Psoas muscle (tissue), 8 donors: ENCODE results near the gene JAG1. TPM values are rescaled to one million over a fixed set of nuclear protein-coding genes. Genes with fewer than 3 reads are reported as not detected.

Experiments
- ATAC-seq, 4 donors: fragments of 200-7000 bp; cut with Tn5 transposase; one replicate each; pipeline ENCODE4 v1.9.1; 2020; ENCODE audit warnings: moderate library complexity in 3 of 4, mild to moderate bottlenecking in 2 of 4
- DNase-seq, 2 donors: peaks; one replicate each; pipeline ENCODE4 v3.0.0-alpha.2; 2020
- H3K27ac ChIP-seq: fragments of 200-600 bp; one replicate; pipeline ENCODE4 v1.8.0; 2022
- H3K27me3 ChIP-seq, 3 donors: fragments of 200-600 bp in 1 of 3; one replicate each; pipeline versions ENCODE4 v1.6.1 to v1.8.0; 2013 to 2022; ENCODE audit warnings: low read length in 2 of 3, mild to moderate bottlenecking in 2 of 3, moderate library complexity in 1 of 3; ENCODE audit not compliant: insufficient read depth in 3 of 3
- H3K36me3 ChIP-seq, 2 donors: fragments of 200-600 bp in 1 of 2; one replicate each; pipeline versions ENCODE4 v1.6.1 to v1.8.0; 2013 to 2022; ENCODE audit warnings: low read depth in 1 of 2, mild to moderate bottlenecking in 1 of 2, moderate library complexity in 1 of 2; ENCODE audit not compliant: insufficient read depth in 1 of 2
- H3K4me1 ChIP-seq: fragments of 200-600 bp; one replicate; pipeline ENCODE4 v1.8.0; 2022
- H3K4me3 ChIP-seq: fragments of 200-600 bp; one replicate; pipeline ENCODE4 v1.8.0; 2022; ENCODE audit warnings: mild to moderate bottlenecking
- H3K9me3 ChIP-seq: fragments of 200-600 bp; one replicate; pipeline ENCODE4 v1.8.0; 2022
- WGBS, 3 donors: extraction: QIAGEN DNeasy Blood & Tissue Kit; methylation state at CpG; one replicate each; pipeline versions ENCODE4 v1.1.6 to v1.1.7; 2013; 5-methylcytosine and 5-hydroxymethylcytosine counted together
- intact Hi-C, 2 donors: fragments of 100-400 bp; cut with DNase I; formaldehyde crosslinking; loops; one replicate each; pipeline versions ENCODE4 v1.11.0 to v1.14.2; 2022
- polyA plus RNA-seq, 3 donors: library from polyadenylated mRNA; stranded (reverse); fragments of 200-250 nt; gene quantifications; one replicate each; pipeline ENCODE4 v1.2.3, GENCODE V29; 2013
- total RNA-seq, 4 donors: library from RNA; stranded (reverse); fragmentation: NEBNext Ultra II Directional in 2 of 4; extraction: Animal tissue kit (Norgen Biotek cat#: 25700) in 2 of 4; gene quantifications; one replicate each; pipeline versions ENCODE4 v1.2.1 to v1.2.4, GENCODE V29; 2021 to 2023
- TF ChIP-seq, protein P1 (sequence below): fragments of 200-600 bp; IDR thresholded peaks from one replicate; pipeline ENCODE4 v1.8.0; 2022; ENCODE audit warnings: antibody characterized with exemption
- donor health status: healthy with polysubstance abuse.
- donor health status: DM: no; HTN: no; CAD: no; lungs with moderate emphysema.
- donor health status: Bipolar disorder and iron deficiency.
- donor health status: healthy.
- donor health status: DM: yes; HTN: yes; CAD: no.
- donor health status: DM: no; HTN: no; CAD: no.
- donor health status: DM: no; HTN: no; CAD: no.
- donor health status: DM: yes; HTN: yes; CAD: no.

Gene JAG1
- total and polyA plus RNA-seq, 7 donors = 5.4 to 35.4 (median 10.4) TPM

DNA sequence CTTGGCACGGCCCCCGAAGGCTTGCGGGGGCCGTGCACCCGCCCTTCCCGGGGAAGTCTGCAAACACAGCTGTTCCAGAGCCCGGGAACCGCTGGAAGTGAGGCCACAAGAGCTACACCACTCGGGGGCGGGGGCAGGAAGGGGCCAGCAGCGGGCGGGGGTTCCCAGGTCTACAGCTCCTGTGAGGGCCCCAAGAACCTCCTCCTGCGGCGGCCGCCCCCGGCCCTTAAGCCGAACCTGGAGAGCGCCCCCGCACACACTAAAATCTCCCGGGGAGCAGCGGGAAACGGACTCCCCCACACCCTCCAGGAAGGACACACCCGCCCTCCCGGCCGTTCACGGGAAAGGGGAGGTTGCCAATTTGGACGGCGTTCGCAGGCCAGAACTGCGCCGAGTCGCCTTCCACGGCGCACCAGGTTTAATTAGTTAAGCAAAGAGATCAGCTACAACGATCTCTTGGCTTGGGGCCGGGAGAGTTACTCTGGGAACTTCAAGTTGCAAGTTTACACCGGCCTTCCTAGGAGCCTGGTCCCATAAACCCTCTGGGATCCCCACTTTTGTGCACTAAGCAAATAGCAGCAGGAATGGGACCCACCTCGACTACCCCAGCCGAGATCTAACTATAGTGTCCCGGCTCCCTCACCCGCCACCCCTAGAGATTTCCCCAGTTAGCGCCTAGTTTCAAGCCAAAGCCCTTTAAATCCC is 1.7 kb downstream of the JAG1 start:
- intact Hi-C loops = loop anchor here (5.0 to 10.0 kb wide), 8 partner anchors 183 to 873 kb away; no protein-coding TSS in a partner anchor
- H3K27ac ChIP-seq = peak overlapping the region; percentile 92
- no peaks in the 10 kb centered on the region for H3K9me3 ChIP-seq
- DNase-seq (peak; percentile 83 to 89), ATAC-seq (peak in 3 of 4 donors; percentile 25 to 40 (median 32))
- no peaks in the 10 kb centered on the region for H3K27me3 ChIP-seq
- H3K4me3 ChIP-seq = peak overlapping the region; percentile 97
- TF ChIP-seq, protein P1, sequence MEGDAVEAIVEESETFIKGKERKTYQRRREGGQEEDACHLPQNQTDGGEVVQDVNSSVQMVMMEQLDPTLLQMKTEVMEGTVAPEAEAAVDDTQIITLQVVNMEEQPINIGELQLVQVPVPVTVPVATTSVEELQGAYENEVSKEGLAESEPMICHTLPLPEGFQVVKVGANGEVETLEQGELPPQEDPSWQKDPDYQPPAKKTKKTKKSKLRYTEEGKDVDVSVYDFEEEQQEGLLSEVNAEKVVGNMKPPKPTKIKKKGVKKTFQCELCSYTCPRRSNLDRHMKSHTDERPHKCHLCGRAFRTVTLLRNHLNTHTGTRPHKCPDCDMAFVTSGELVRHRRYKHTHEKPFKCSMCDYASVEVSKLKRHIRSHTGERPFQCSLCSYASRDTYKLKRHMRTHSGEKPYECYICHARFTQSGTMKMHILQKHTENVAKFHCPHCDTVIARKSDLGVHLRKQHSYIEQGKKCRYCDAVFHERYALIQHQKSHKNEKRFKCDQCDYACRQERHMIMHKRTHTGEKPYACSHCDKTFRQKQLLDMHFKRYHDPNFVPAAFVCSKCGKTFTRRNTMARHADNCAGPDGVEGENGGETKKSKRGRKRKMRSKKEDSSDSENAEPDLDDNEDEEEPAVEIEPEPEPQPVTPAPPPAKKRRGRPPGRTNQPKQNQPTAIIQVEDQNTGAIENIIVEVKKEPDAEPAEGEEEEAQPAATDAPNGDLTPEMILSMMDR = no peak
- WGBS, 3 donors = 8 to 22% (median 13%) methylated on average over 39 to 42 of the region's 42 CpGs
- H3K4me1 ChIP-seq = peaks cover 9% of the 10 kb centered on the region
- peaks cover 0 to 18% of the 10 kb centered on the region in 2 donors for H3K36me3 ChIP-seq

- 15 to 41% (median 20%) methylated on average over 11 to 13 of the region's 13 CpGs for WGBS, 3 donors
- H3K36me3 ChIP-seq = peaks cover 0 to 18% of the 10 kb centered on the region in 2 donors
- H3K9me3 ChIP-seq = no peaks in the 10 kb centered on the region
- ATAC-seq (peak; percentile 14 to 56 (median 35)), DNase-seq (no peak)
- intact Hi-C loops = loop anchor here (5.0 to 10.0 kb wide), 8 partner anchors 183 to 873 kb away; no protein-coding TSS in a partner anchor
- H3K4me1 ChIP-seq = peaks cover 16% of the 10 kb centered on the region
- TF ChIP-seq, protein P1 = peak; percentile 17
- H3K27ac ChIP-seq = peak overlapping the region; percentile 92
- peak overlapping the region; percentile 97 for H3K4me3 ChIP-seq
- H3K27me3 ChIP-seq = no peaks in the 10 kb centered on the region
Measured at GRCh38 chr20:10671221-10671918, 2.4 kb downstream of the JAG1 start.

- H3K27me3 ChIP-seq = no peaks in the 10 kb centered on the region
- peaks cover 23% of the 10 kb centered on the region for H3K4me1 ChIP-seq
- peak overlapping the region; percentile 97 for H3K4me3 ChIP-seq
- peak overlapping the region; percentile 92 for H3K27ac ChIP-seq
- no peaks in the 10 kb centered on the region for H3K9me3 ChIP-seq
- H3K36me3 ChIP-seq = peaks cover 0 to 18% of the 10 kb centered on the region in 2 donors
- DNase-seq (no peak), ATAC-seq (no peak)
- WGBS, 3 donors = 31 to 51% (median 37%) methylated on average over 18 of the region's 18 CpGs
- TF ChIP-seq, protein P1 = no peak
- intact Hi-C loops = loop anchor here (5.0 to 10.0 kb wide), 8 partner anchors 184 to 874 kb away; no protein-coding TSS in a partner anchor
Measured at GRCh38 chr20:10670501-10671220, 3.1 kb downstream of the JAG1 start.

GRCh38 chr20:10669843-10670446 is 3.9 kb downstream of the JAG1 start:
- intact Hi-C loops = loop anchor here (5.0 to 10.0 kb wide), 9 partner anchors 185 to 875 kb away; no protein-coding TSS in a partner anchor
- no peak for ATAC-seq
- no peaks in the 10 kb centered on the region for H3K27me3 ChIP-seq
- no peak for DNase-seq
- H3K4me3 ChIP-seq = peak overlapping the region; percentile 97
- H3K27ac ChIP-seq = peak overlapping the region; percentile 92
- TF ChIP-seq, protein P1 = no peak
- peaks cover 30% of the 10 kb centered on the region for H3K4me1 ChIP-seq
- no peaks in the 10 kb centered on the region for H3K9me3 ChIP-seq
- 26 to 47% (median 32%) methylated on average over 6 of the region's 6 CpGs for WGBS, 3 donors
- H3K36me3 ChIP-seq = peaks cover 0 to 23% of the 10 kb centered on the region in 2 donors
